T-helper 2 cell treated with Interferon-gamma antibody and Interleukin-4, amounts not matched to agents 5 μg/mL and 100 μg/mL, for 36 hours (primary cell): ENCODE measurements around the gene DLD.
A peak's percentile ranks its signal among the peaks of the same experiment; 100 is the strongest.
"Not testable (repeated sequence)": the region's sequence is repeated elsewhere in the genome, so short reads cannot be mapped to it uniquely, and the experiment has no call there.

ENCODE experiments used
- DNase-seq: peaks from one replicate; pipeline ENCODE4 v3.0.0; 2021; ENCODE audit warnings: low spot score
- H3K27ac Mint-ChIP-seq: one replicate; pipeline ENCODE4 v1.8.0; 2021; ENCODE audit warnings: mild to moderate bottlenecking, mixed read lengths
- H3K27me3 Mint-ChIP-seq: one replicate; pipeline ENCODE4 v1.8.0; 2021; ENCODE audit warnings: low read depth, mixed read lengths
- H3K36me3 Mint-ChIP-seq: one replicate; pipeline ENCODE4 v1.8.0; 2021; ENCODE audit warnings: low read depth, mixed read lengths
- H3K4me1 Mint-ChIP-seq: one replicate; pipeline ENCODE4 v1.8.0; 2021; ENCODE audit warnings: low read depth, mixed read lengths
- H3K4me3 Mint-ChIP-seq: one replicate; pipeline ENCODE4 v1.8.0; 2022; ENCODE audit warnings: mild to moderate bottlenecking, moderate library complexity, mixed read lengths
- H3K9me3 Mint-ChIP-seq: one replicate; pipeline ENCODE4 v1.8.0; 2021; ENCODE audit warnings: mixed read lengths

DLD gene

DNA sequence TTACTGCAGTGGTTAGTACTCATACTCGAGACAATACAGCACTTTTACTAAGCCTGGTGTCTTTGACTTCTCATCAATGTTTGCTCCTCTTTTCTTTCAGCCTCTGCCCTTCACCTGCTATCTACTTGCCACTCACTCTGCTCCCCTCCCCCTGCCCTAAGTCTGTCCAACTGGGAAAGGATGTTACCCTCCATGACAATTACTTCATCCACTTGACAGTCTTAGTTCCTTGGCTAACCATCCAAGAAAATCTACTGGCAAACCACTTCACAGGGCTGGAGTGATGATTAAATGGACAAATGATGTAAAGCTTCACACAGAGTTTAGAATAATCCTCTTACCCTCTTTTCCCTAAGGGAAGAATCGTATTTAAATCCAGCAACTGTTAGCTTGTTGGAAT, 8.2 kb upstream of the DLD start:
- H3K36me3 Mint-ChIP-seq = no peaks in the 10 kb centered on the region

DNA sequence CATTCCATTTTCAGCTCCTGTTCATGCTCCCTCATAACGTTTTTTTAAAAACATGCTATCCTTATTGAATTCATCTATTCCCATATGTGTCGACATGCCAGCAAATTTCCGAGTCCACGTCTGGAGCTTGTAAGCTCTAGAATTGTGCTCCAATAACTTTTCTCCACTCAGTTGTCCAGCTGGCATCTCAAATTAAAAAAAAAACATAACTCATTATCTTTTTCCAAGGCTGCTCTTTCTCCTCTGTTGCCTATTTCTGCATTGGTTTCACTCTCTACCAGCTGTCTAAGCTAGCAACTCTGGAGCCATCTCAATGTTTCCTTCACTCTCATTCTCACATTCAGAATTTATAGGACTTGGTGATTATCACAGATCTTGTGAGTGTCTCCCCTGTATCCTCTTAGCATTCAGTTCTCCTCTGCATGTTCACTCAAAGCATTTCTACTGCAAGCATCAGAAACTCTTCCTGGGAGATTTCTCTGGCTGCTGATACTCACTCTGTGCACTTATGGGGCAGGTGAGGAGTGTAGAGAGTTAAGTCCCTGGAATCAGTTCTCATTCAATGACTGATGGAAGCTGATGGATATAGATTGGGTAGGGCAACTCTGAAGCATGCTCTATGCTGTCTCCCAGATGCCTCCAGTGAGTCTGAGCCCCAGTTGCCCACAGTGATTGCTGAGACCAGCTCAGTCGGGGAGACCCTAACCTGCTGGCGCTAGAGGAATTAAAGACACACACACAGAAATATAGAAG, 6.7 kb upstream of the DLD start:
- H3K36me3 Mint-ChIP-seq = no peaks in the 10 kb centered on the region
- H3K4me3 Mint-ChIP-seq = no peak overlapping the region
- H3K27me3 Mint-ChIP-seq = peaks cover 21% of the 10 kb centered on the region
- no peak for DNase-seq
- peaks cover 5% of the 10 kb centered on the region for H3K4me1 Mint-ChIP-seq
- no peak overlapping the region for H3K27ac Mint-ChIP-seq
- no peaks in the 10 kb centered on the region for H3K9me3 Mint-ChIP-seq

More for the DNA sequence above, 8.2 kb upstream of the DLD start:
- Mint-ChIP-seq H3K4me3 (no peak overlapping the region), H3K9me3 (no peaks in the 10 kb centered on the region), H3K4me1 (peaks cover 12% of the 10 kb centered on the region), H3K27me3 (peaks cover 25% of the 10 kb centered on the region), H3K27ac (no peak overlapping the region)
- DNase-seq = no peak

DNA sequence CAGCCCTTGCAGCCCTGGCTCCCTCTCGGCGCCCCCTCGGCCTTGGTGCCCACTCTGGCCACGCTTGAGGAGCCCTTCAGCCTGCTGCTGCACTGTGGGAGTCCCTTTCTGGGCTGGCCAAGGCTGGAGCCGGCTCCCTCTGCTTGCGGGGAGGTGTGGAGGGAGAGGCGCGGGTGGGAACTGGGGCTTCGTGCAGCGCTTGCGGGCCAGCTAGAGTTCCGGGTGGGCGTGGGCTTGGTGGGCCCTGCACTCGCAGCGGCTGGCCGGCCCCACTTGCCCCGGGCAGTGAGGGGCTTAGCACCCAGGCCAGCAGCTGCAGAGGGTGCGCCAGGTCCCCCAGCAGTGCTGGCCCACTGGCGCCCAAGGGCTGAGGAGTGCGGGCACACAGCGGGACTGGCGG, 3.2 kb upstream of the DLD start:
- H3K27ac Mint-ChIP-seq, H3K36me3 Mint-ChIP-seq, H3K4me3 Mint-ChIP-seq, DNase-seq, H3K4me1 Mint-ChIP-seq, H3K9me3 Mint-ChIP-seq: not testable (repeated sequence)
- H3K27me3 Mint-ChIP-seq = peaks cover 11% of the 10 kb centered on the region

DNA sequence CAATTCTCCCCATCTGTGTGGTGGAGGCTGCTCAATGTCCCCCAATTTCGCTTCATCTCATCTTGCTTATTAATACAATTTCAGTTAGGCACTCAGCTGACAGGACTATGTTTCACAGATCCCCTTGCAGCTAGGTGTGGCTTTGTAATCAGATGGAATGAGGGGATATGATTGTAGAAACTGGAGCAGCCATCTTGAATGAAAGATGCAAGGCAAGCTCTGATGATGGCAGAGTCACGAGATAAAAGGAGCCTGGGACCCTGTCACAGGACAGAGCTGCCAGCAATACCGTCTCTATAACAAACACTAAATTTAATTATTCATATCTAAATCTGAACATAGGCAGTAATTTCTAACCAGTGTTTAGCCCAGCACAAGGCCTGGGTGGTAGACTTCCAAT, 991 bp upstream of the DLD start:
- Mint-ChIP-seq H3K27ac (no peak overlapping the region), H3K4me3 (peak overlapping the region; percentile 90), H3K27me3 (no peaks in the 10 kb centered on the region), H3K4me1 (peaks cover 25% of the 10 kb centered on the region), H3K36me3 (peaks cover 13% of the 10 kb centered on the region), H3K9me3 (no peaks in the 10 kb centered on the region)
- DNase-seq = no peak

DNA sequence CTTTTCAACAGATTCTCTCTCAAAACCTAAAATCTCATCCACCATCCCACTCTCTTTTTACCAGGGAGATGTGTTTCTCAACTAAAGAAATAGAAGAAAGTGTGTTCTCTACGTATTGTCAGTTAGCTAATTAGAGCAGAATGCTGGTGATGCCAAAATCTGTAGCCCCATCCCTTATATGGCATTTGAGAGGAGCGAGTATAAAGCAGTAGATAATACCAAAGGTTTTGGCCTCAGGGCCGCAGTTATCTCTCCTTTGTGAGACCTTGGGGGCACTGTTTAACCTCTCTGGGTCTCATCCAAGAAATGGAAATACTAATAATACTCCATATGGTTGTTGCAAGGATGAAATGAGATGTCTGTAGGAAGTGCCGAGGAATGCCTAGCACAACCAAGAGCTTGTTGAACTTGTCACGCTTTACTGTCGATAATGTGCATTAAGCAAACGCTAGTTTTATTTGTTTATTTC, 456 bp upstream of the DLD start:
- Mint-ChIP-seq H3K27ac (peak overlapping the region; percentile 96), H3K9me3 (no peaks in the 10 kb centered on the region), H3K4me1 (peaks cover 29% of the 10 kb centered on the region), H3K27me3 (no peaks in the 10 kb centered on the region), H3K36me3 (peaks cover 18% of the 10 kb centered on the region), H3K4me3 (peak overlapping the region; percentile 90)
- DNase-seq = peak; percentile 11

DNA sequence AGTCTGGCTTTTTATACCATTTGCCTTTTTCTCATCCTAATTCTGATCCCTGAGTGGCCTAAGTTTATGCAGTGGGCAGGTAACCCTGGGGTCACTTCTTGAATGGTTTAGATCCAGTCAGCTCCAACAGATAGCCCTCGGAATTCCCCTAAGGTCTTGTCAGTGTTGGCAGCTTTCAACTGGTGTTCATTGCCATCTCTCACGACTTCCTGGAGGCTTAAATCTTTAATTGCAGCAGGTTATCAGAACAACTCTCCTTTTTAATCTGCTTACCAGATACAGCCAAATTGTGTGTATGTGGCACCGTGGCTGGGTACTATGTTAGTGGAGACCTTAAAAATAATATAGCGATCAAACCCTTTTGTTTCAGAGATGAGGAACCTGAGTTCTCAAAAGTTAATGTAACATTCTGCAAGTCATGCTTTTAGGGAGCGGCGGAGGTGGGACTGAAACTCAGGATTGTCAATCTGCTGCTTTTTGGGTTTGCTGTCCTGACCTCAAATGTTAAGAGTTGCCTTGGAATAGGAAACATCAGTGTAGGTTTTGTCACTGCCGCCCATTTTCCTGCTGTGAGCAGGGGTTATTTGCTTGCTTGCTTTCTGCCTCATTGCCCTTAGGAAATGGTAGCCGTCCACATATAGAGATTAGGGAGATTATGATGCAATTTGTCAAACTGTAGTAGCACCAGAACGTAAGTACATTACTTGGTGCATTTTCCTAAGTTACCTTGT, 818 bp downstream of the DLD start:
- Mint-ChIP-seq H3K27ac (peak overlapping the region; percentile 96), H3K4me1 (peaks cover 36% of the 10 kb centered on the region), H3K4me3 (peak overlapping the region; percentile 90), H3K9me3 (no peaks in the 10 kb centered on the region), H3K36me3 (peaks cover 29% of the 10 kb centered on the region), H3K27me3 (no peaks in the 10 kb centered on the region)
- peak; percentile 9 for DNase-seq

DNA sequence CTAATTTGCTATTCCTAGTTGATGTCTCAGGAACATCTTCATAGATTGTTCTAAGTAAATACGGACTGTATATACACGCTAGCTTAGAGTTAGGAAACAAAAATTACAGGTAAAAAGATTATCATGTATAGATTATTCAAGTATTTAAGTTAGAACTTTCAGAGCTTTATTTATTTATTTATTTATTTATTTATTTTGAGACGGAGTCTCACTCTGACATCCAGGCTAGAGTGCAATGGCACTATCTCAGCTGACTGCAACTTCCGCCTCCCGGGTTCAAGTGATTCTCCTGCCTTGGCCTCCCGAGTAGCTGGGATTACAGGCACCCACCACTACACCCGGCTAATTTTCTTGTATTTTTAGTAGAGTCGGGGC, 1.4 kb downstream of the DLD start:
- not testable (repeated sequence) for DNase-seq, H3K27me3 Mint-ChIP-seq, H3K9me3 Mint-ChIP-seq
- H3K4me1 Mint-ChIP-seq = peaks cover 39% of the 10 kb centered on the region
- peak overlapping the region; percentile 96 for H3K27ac Mint-ChIP-seq
- peaks cover 34% of the 10 kb centered on the region for H3K36me3 Mint-ChIP-seq
- peak overlapping the region; percentile 90 for H3K4me3 Mint-ChIP-seq

DNA sequence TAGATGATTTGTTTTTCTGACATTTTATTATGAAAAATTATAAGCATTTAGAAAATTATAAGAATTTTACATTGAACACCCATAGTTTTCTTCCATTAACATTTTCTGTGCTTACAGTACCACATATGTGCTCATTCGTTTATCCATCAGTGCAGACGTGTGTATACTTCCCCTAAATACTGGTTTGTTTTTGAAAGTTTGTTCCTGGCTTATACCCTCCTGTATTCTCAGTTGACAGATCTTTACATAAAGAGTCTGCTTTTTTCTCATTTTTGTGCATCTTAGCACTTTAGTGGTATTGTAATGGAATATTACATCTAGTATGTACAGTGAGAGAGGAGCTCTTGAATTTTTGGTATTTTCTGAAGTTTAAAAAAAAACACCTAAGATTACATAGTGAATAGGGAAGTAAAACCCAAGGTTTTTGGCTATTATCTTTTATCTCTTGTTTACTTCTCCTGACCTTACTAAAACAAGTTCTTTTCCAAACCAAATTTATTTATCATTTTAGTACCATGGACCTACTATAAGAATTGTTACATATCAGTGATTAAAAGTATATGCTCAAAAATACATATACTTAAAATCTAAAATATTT, 8.1 kb downstream of the DLD start:
- H3K36me3 Mint-ChIP-seq = peaks cover 45% of the 10 kb centered on the region
- no peaks in the 10 kb centered on the region for H3K9me3 Mint-ChIP-seq
- H3K27me3 Mint-ChIP-seq = no peaks in the 10 kb centered on the region
- H3K4me1 Mint-ChIP-seq = peaks cover 30% of the 10 kb centered on the region
- DNase-seq = no peak
- no peak overlapping the region for H3K4me3 Mint-ChIP-seq
- no peak overlapping the region for H3K27ac Mint-ChIP-seq

DNA sequence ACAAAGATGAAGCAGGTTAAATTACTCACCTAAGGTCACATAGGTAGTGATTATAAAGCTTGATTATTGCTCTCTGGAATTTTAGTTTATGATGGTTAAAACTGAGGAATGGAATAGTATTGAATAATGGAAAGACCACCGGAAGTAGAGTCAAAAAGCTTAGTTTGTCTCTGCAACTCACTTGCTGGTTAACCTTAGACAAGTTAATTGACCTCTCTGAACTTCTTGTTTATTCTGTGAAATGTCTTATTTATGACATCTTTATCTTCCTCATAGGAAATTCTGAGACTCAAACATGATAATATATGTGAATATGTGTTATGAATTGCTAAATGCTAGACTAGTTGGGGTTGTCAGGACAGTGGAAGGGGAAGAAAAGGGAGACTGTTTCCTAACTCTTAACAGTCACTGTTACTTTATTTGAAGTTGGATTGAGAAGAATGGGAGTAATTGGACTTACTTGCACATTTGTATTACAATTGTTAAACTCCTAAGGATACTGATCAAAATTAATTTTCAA, 9.6 kb downstream of the DLD start:
- H3K9me3 Mint-ChIP-seq = no peaks in the 10 kb centered on the region
- peaks cover 40% of the 10 kb centered on the region for H3K36me3 Mint-ChIP-seq
- peaks cover 20% of the 10 kb centered on the region for H3K4me1 Mint-ChIP-seq
- H3K4me3 Mint-ChIP-seq = no peak overlapping the region
- H3K27ac Mint-ChIP-seq = no peak overlapping the region
- H3K27me3 Mint-ChIP-seq = no peaks in the 10 kb centered on the region
- no peak for DNase-seq

DNA sequence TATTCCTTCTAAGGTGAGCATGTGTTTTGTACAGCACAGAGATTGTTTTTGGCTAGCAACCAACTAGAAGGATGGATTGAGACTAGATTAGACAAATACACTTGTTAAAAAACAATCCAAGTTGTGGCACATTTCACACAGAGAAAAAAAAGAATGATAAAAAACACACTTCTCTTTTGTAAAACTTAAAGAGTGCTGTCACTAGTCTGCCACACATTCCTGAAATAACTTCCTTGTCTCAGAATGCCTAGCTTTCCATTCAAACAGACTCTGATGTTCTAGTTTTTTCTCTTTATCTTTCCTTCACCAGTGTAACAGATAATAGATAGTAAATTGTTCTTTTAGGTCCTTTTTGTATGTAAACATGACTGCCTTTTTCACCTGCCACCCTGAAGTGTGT, 11.4 kb downstream of the DLD start:
- Mint-ChIP-seq H3K4me3 (no peak overlapping the region), H3K27ac (peak overlapping the region; percentile 26), H3K36me3 (peaks cover 39% of the 10 kb centered on the region), H3K4me1 (peaks cover 10% of the 10 kb centered on the region), H3K27me3 (no peaks in the 10 kb centered on the region), H3K9me3 (no peaks in the 10 kb centered on the region)
- no peak for DNase-seq

DNA sequence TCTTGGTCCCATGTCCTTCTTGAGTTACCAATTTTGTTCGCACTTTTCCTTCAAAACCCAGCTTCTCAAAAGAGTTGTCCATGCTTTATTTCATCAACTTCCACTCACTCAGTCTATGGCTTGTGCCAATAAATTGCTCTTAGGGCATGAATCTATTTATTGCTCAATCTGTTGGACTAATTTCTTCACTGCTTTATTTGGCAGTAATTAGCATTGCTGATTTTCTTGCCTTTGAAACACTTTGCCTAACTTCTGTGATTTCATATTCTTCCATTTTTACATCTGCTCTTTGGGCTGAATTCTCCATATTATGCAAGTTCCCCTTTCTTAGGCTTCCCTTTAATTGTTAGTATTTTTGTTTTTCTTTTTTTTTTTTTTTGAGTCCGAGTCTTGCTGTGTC, 16.8 kb downstream of the DLD start:
- Mint-ChIP-seq H3K27me3 (no peaks in the 10 kb centered on the region), H3K9me3 (peaks cover 4% of the 10 kb centered on the region), H3K4me3 (no peak overlapping the region), H3K27ac (no peak overlapping the region), H3K36me3 (peaks cover 67% of the 10 kb centered on the region), H3K4me1 (peaks cover 2% of the 10 kb centered on the region)
- no peak for DNase-seq

DNA sequence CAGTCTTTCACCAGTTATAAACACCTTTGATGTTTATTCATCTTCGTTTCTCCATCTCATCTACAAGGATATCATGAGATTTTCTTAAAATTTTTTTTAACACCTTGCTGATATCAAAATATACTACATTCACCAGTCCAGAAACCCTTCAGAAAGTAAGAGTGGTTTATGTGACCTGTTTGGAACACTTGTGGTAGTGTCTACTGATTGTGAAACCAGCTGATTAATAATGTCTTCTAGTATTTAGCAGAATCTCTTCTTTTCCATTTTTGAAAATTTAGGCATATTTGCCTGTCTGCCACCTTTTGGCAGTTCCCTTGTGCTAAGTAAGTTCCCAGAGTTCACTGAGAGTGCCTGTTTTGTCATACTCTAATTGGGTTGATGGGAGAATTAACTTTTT, 18.5 kb downstream of the DLD start:
- peaks cover 71% of the 10 kb centered on the region for H3K36me3 Mint-ChIP-seq
- H3K27ac Mint-ChIP-seq = no peak overlapping the region
- peaks cover 6% of the 10 kb centered on the region for H3K4me1 Mint-ChIP-seq
- no peaks in the 10 kb centered on the region for H3K27me3 Mint-ChIP-seq
- peaks cover 4% of the 10 kb centered on the region for H3K9me3 Mint-ChIP-seq
- no peak for DNase-seq
- no peak overlapping the region for H3K4me3 Mint-ChIP-seq

DNA sequence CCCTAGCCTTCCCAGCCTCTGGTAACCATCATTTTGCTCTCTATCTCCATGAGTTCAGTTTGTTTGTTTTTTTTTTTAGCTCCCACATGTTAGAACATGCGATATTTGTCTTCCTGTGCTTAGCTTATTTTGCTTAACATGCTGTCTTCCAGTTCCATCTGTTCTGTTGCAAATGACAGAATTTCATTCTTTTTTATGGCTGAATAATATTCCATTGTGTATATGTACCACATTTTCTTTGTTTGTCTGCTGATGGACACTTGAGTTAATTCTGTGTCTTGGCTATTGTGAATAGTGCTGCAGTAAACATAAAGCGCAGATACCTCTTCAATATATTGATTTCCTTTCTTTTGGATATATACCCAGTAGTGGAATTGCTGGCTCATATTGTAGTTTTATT, 21.0 kb downstream of the DLD start:
- H3K4me1 Mint-ChIP-seq = peaks cover 8% of the 10 kb centered on the region
- no peak overlapping the region for H3K27ac Mint-ChIP-seq
- DNase-seq = no peak
- peaks cover 65% of the 10 kb centered on the region for H3K36me3 Mint-ChIP-seq
- H3K9me3 Mint-ChIP-seq = peaks cover 4% of the 10 kb centered on the region
- no peak overlapping the region for H3K4me3 Mint-ChIP-seq
- H3K27me3 Mint-ChIP-seq = no peaks in the 10 kb centered on the region

DNA sequence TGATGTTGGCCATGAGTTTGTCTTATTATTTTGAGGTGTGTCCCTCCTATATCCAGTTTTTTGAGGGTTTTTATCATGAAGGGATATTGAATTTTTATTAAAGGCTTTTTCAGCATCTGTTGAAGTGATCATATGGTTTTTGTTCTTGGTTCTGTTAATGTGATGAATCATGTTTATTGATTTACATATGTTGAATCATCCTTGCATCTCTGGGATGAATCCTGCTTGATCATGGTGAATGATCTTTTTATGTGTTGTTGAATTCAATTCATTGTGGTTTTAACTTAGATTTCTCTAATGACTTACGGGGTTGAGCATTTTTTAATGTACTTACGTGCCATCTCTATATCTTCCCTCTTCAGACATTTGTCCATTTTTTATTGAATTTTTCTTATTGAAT, 22.9 kb downstream of the DLD start:
- Mint-ChIP-seq H3K4me1 (peaks cover 8% of the 10 kb centered on the region), H3K27ac (no peak overlapping the region), H3K9me3 (peaks cover 4% of the 10 kb centered on the region), H3K4me3 (no peak overlapping the region), H3K36me3 (peaks cover 74% of the 10 kb centered on the region), H3K27me3 (no peaks in the 10 kb centered on the region)
- DNase-seq = no peak
